HL-60 (cell line): Measurements from ENCODE around the gene GLMP.

Experiments used
- DNase-seq, 2 experiments: peaks; one replicate each; pipeline ENCODE4 v3.0.0-alpha.2; 2010 to 2020; ENCODE audit warnings: low read depth in 1 of 2, low spot score in 1 of 2
- H3K27ac ChIP-seq: fragments of 250-450 bp; sonication (Bioruptor Pico); replicated peaks from 2 replicates; pipeline ENCODE4 v1.5.1; 2020; ENCODE audit warnings: mild to moderate bottlenecking, moderate library complexity
- H3K27me3 ChIP-seq: fragments of 250-450 bp; sonication (Bioruptor Pico); 2 replicates; pipeline ENCODE4 v1.5.1; 2021; ENCODE audit warnings: mild to moderate bottlenecking, moderate library complexity; ENCODE audit not compliant: insufficient read depth, poor library complexity, severe bottlenecking
- H3K4me3 ChIP-seq: replicated peaks from 2 replicates; pipeline ENCODE4 v1.5.1; 2011; ENCODE audit warnings: mild to moderate bottlenecking, control low read depth, low read length; ENCODE audit not compliant: insufficient read depth
- CTCF ChIP-seq: IDR thresholded peaks from one replicate; pipeline ENCODE4 v1.5.1; 2011; ENCODE audit warnings: low read length, control low read depth, inconsistent platforms; ENCODE audit not compliant: insufficient read depth
- GABPA ChIP-seq: IDR thresholded peaks from 2 replicates; pipeline ENCODE4 v1.6.1; 2012; ENCODE audit warnings: low read depth
- POLR2AphosphoS5 ChIP-seq: IDR thresholded peaks from 2 replicates; pipeline ENCODE4 v1.6.1; 2012; ENCODE audit warnings: low read depth
- REST ChIP-seq: IDR thresholded peaks from 2 replicates; pipeline ENCODE4 v1.6.1; 2012; ENCODE audit warnings: low read depth; ENCODE audit not compliant: insufficient replicate concordance
- SPI1 ChIP-seq: IDR thresholded peaks from 2 replicates; pipeline ENCODE4 v1.6.1; 2012; ENCODE audit warnings: low read depth, mild to moderate bottlenecking, borderline replicate concordance

GLMP gene

GRCh38 chr1:156260896-156261295, 34.6 kb downstream of the GLMP start:
- Histone ChIP-seq H3K27me3 (no peaks in the 10 kb centered on the region), H3K27ac (no peak overlapping the region), H3K4me3 (no peak overlapping the region)
- DNase-seq = no peak
- TF ChIP-seq SPI1 = no peak
- TF ChIP-seq POLR2AphosphoS5 = no peak
- TF ChIP-seq CTCF = no peak
- no peak for TF ChIP-seq REST

- H3K4me3 ChIP-seq = no peak overlapping the region
- DNase-seq = no peak
- H3K27ac ChIP-seq = no peak overlapping the region
- TF ChIP-seq POLR2AphosphoS5 (no peak), GABPA (no peak), CTCF (no peak), REST (no peak), SPI1 (no peak)
- H3K27me3 ChIP-seq = no peaks in the 10 kb centered on the region
These were observed 35.7 kb downstream of the GLMP start for GRCh38 chr1:156259805-156260204.

GRCh38 chr1:156258859-156259258, 36.6 kb downstream of the GLMP start:
- no peak overlapping the region for H3K4me3 ChIP-seq
- no peak for TF ChIP-seq CTCF
- TF ChIP-seq SPI1 = no peak
- TF ChIP-seq REST = no peak
- TF ChIP-seq GABPA = no peak
- TF ChIP-seq POLR2AphosphoS5 = no peak

More at GRCh38 chr1:156258859-156259258, 36.6 kb downstream of the GLMP start:
- H3K27me3 ChIP-seq = no peaks in the 10 kb centered on the region
- H3K27ac ChIP-seq = no peak overlapping the region
- DNase-seq = no peak
